Measurements from ENCODE around the gene RHCE. TPM values are rescaled to one million over a fixed set of nuclear protein-coding genes. Genes with fewer than 3 reads are reported as not detected.

Gene RHCE
- total RNA-seq, 1 experiment from 2014 or later: not detected

DNA sequence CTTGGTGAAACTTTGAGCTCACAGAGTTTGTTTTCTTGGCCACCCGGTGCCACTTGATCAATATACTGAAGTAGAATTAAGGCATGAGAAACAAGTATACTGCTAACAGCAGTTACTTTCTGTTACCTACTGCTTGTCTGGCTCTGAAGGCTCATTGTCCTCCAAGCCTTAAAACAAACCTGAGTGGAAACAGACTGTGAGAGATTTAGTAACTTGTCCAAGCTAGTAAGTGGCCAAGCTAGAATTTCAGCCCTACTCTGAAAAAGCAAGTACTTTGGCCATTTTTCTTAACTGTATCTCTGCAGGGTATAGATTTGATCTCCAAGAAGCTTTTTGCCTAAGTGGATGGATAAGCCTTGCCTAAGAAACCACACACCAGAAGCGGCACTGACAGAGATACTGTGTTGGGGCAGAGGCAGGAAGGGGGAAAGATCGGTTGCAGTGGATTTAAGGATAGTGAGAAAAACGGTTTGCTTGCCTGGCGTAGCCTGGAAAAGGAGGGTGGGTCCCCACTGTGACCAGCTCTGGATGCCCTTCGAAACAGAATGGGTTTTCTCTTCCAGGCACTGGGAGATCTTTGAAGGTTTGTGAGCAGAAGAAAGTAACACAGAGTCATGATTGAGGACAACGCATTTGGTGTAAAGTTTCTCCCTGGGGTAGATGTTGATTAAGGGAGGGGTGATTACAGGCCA lies 8.0 kb upstream of the RHCE start:
- Histone ChIP-seq H3K27me3 (ENCODE audit: control insufficient read depth, insufficient read depth, low read length) (no peaks in the 10 kb centered on the region), H3K4me3 (ENCODE audit: low read depth in 2 of 2, low read length in 2 of 2) (no peak overlapping the region), H3K9me3 (ENCODE audit: control insufficient read depth, insufficient read depth, low read depth, low read length) (no peaks in the 10 kb centered on the region), H3K27ac (ENCODE audit: low read length) (no peak overlapping the region), H3K36me3 (ENCODE audit: control insufficient read depth, insufficient read depth, low read length) (no peaks in the 10 kb centered on the region; the same call in 1 of the 2 replicates), H3K4me1 (ENCODE audit: control insufficient read depth, insufficient read depth, low read length) (peaks cover 10% of the 10 kb centered on the region)
- ATAC-seq (no peak), DNase-seq (ENCODE audit: low read depth, low spot score) (no peak)
- POLR2A ChIA-PET: interaction anchor here (0.7 kb wide), 1 partner anchor 71 kb away, joined by 5 read pairs; no protein-coding TSS in a partner anchor
- TF ChIP-seq SIN3A (IDR thresholded peaks at IDR 0.05; ENCODE audit: borderline replicate concordance, insufficient read depth, low read depth, low read length): no peak
- TF ChIP-seq, protein P1, sequence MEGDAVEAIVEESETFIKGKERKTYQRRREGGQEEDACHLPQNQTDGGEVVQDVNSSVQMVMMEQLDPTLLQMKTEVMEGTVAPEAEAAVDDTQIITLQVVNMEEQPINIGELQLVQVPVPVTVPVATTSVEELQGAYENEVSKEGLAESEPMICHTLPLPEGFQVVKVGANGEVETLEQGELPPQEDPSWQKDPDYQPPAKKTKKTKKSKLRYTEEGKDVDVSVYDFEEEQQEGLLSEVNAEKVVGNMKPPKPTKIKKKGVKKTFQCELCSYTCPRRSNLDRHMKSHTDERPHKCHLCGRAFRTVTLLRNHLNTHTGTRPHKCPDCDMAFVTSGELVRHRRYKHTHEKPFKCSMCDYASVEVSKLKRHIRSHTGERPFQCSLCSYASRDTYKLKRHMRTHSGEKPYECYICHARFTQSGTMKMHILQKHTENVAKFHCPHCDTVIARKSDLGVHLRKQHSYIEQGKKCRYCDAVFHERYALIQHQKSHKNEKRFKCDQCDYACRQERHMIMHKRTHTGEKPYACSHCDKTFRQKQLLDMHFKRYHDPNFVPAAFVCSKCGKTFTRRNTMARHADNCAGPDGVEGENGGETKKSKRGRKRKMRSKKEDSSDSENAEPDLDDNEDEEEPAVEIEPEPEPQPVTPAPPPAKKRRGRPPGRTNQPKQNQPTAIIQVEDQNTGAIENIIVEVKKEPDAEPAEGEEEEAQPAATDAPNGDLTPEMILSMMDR (IDR thresholded peaks at IDR 0.05): no peak
- TF ChIP-seq, protein P2, sequence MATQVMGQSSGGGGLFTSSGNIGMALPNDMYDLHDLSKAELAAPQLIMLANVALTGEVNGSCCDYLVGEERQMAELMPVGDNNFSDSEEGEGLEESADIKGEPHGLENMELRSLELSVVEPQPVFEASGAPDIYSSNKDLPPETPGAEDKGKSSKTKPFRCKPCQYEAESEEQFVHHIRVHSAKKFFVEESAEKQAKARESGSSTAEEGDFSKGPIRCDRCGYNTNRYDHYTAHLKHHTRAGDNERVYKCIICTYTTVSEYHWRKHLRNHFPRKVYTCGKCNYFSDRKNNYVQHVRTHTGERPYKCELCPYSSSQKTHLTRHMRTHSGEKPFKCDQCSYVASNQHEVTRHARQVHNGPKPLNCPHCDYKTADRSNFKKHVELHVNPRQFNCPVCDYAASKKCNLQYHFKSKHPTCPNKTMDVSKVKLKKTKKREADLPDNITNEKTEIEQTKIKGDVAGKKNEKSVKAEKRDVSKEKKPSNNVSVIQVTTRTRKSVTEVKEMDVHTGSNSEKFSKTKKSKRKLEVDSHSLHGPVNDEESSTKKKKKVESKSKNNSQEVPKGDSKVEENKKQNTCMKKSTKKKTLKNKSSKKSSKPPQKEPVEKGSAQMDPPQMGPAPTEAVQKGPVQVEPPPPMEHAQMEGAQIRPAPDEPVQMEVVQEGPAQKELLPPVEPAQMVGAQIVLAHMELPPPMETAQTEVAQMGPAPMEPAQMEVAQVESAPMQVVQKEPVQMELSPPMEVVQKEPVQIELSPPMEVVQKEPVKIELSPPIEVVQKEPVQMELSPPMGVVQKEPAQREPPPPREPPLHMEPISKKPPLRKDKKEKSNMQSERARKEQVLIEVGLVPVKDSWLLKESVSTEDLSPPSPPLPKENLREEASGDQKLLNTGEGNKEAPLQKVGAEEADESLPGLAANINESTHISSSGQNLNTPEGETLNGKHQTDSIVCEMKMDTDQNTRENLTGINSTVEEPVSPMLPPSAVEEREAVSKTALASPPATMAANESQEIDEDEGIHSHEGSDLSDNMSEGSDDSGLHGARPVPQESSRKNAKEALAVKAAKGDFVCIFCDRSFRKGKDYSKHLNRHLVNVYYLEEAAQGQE (IDR thresholded peaks at IDR 0.05; ENCODE audit: insufficient read depth in 1 of 2, low read depth in 2 of 2, low read length in 1 of 2): no peak
- no peak for TF ChIP-seq TCF7L2 (IDR thresholded peaks at IDR 0.05; ENCODE audit: low read depth, low read length)
- TF ChIP-seq POLR2AphosphoS5 (IDR thresholded peaks at IDR 0.05; ENCODE audit: low read depth, low read length): no peak
- CTCF ChIA-PET: interaction anchor here (0.7 kb wide), 1 partner anchor 728 kb away, joined by 4 read pairs; no protein-coding TSS in a partner anchor
- intact Hi-C loops (cut with micrococcal nuclease; ENCODE audit: unreplicated experiment): no loop called here
- in situ Hi-C loops (cut with HindIII; ENCODE audit: low pct_unique_long_range_greater_than_20kb, low sequenced_read_pairs): no loop called here
- no TSS peak for BruUV-seq (replicated peaks)

- no peak for TF ChIP-seq TCF7L2 (IDR thresholded peaks at IDR 0.05; ENCODE audit: low read depth, low read length)
- TF ChIP-seq SIN3A (IDR thresholded peaks at IDR 0.05; ENCODE audit: borderline replicate concordance, insufficient read depth, low read depth, low read length): no peak
- TF ChIP-seq, protein P1 (IDR thresholded peaks at IDR 0.05): no peak
- TF ChIP-seq, protein P2 (IDR thresholded peaks at IDR 0.05; ENCODE audit: insufficient read depth in 1 of 2, low read depth in 2 of 2, low read length in 1 of 2): no peak
- TF ChIP-seq POLR2AphosphoS5 (IDR thresholded peaks at IDR 0.05; ENCODE audit: low read depth, low read length): no peak
- DNase-seq (ENCODE audit: low read depth, low spot score) (no peak), ATAC-seq (no peak)
- H3K4me1 ChIP-seq (ENCODE audit: control insufficient read depth, insufficient read depth, low read length): peaks cover 5% of the 10 kb centered on the region
- no peak overlapping the region for H3K4me3 ChIP-seq (ENCODE audit: low read depth in 2 of 2, low read length in 2 of 2)
- no peaks in the 10 kb centered on the region; the same call in 1 of the 2 replicates for H3K36me3 ChIP-seq (ENCODE audit: control insufficient read depth, insufficient read depth, low read length)
- BruUV-seq (replicated peaks): no TSS peak
- ChIA-PET CTCF (no interaction called here), POLR2A (interaction anchor here (0.7 kb wide), 1 partner anchor 392 kb away, joined by 4 read pairs; the partner anchor contains the start of gene MTFR1L)
- H3K27me3 ChIP-seq (ENCODE audit: control insufficient read depth, insufficient read depth, low read length): no peaks in the 10 kb centered on the region
- no peak overlapping the region for H3K27ac ChIP-seq (ENCODE audit: low read length)
- H3K9me3 ChIP-seq (ENCODE audit: control insufficient read depth, insufficient read depth, low read depth, low read length): no peaks in the 10 kb centered on the region
- in situ Hi-C loops (cut with HindIII; ENCODE audit: low pct_unique_long_range_greater_than_20kb, low sequenced_read_pairs): no loop called here
- intact Hi-C loops (cut with micrococcal nuclease; ENCODE audit: unreplicated experiment): no loop called here
Observed at GRCh38 chr1:25427696-25428095, 7.1 kb upstream of the RHCE start.

Data from Panc1 (cell line).